Tibial nerve (tissue), 4 donors: ENCODE data around the gene IL20RB.

Source experiments
- EP300 ChIP-seq, 2 donors: sonication (generic); formaldehyde crosslinking; IDR thresholded peaks; one replicate each; pipeline ENCODE4 v1.6.1; 2017; ENCODE audit warnings: antibody characterized with exemption in 2 of 2, mild to moderate bottlenecking in 1 of 2
- POLR2A ChIP-seq, 2 donors: fragments of 450-650 bp; IDR thresholded peaks; one replicate each; pipeline ENCODE4 v1.6.1; 2017; ENCODE audit warnings: antibody characterized with exemption in 2 of 2, mild to moderate bottlenecking in 2 of 2, moderate library complexity in 2 of 2
- TF ChIP-seq, protein P1 (sequence below), 5 experiments: fragments of 200-600 bp in 3 of 5; fragments of 450-650 bp in 2 of 5; sonication (generic) in 3 of 5; IDR thresholded peaks; one replicate each; pipeline ENCODE4 v1.5.1; 2016 to 2019; ENCODE audit warnings: antibody characterized with exemption in 5 of 5, mild to moderate bottlenecking in 3 of 5, moderate library complexity in 2 of 5

DNA sequence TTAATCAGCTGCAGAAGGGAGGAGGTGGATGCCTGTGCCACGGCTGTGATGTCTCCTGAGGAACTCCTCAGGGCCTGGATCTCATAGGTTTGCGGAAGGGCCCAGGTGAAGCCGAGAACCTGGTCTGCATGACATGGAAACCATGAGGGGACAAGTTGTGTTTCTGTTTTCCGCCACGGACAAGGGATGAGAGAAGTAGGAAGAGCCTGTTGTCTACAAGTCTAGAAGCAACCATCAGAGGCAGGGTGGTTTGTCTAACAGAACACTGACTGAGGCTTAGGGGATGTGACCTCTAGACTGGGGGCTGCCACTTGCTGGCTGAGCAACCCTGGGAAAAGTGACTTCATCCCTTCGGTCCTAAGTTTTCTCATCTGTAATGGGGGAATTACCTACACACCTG is 52.4 kb downstream of the IL20RB start:
- TF ChIP-seq, protein P1, sequence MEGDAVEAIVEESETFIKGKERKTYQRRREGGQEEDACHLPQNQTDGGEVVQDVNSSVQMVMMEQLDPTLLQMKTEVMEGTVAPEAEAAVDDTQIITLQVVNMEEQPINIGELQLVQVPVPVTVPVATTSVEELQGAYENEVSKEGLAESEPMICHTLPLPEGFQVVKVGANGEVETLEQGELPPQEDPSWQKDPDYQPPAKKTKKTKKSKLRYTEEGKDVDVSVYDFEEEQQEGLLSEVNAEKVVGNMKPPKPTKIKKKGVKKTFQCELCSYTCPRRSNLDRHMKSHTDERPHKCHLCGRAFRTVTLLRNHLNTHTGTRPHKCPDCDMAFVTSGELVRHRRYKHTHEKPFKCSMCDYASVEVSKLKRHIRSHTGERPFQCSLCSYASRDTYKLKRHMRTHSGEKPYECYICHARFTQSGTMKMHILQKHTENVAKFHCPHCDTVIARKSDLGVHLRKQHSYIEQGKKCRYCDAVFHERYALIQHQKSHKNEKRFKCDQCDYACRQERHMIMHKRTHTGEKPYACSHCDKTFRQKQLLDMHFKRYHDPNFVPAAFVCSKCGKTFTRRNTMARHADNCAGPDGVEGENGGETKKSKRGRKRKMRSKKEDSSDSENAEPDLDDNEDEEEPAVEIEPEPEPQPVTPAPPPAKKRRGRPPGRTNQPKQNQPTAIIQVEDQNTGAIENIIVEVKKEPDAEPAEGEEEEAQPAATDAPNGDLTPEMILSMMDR (IDR thresholded peaks at IDR 0.05), result no peak
- TF ChIP-seq POLR2A (IDR thresholded peaks at IDR 0.05) (no peak), EP300 (IDR thresholded peaks at IDR 0.05) (no peak)
